ENCODE measurements around the gene USP2. TPM values are rescaled to one million over a fixed set of nuclear protein-coding genes. Genes with fewer than 3 reads are reported as not detected.

USP2 gene
- total and polyA plus RNA-seq, 2 of the 4 experiments (the other 2 are of a cell fraction), result 0.18 to 0.79 TPM

DNA sequence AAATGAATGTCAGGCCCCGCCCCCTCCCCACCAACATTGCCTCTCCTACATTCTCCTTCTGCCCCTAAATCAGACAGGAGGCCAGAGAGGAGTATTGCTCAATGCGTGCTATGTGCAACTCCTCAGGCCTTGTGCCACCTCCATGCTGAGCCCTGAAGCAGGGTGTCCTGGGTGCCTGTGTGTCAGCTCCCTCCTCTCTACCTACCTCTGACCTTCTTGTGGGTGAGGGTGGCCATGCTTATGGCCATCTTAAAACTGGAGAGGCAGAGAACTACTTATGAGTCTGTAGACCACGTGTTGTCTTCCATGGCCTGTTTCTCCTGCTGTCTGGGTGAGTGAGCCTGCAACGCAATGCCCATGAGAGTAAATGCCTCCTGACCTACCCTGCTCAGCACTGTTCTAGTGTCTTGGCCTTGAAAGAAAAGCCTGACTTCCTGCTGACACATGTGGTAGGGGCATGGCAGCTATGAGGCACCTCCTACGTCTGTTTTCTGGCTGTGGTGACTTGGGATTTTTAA lies 75.1 kb downstream of the USP2 start:
- Histone ChIP-seq H2BK5ac (ENCODE audit: low read depth, low read length, poor library complexity, severe bottlenecking) (peak overlapping the region; percentile 1), H4K20me1 (ENCODE audit: insufficient read depth, low read length) (peaks cover 7% of the 10 kb centered on the region), H3K18ac (ENCODE audit: low read depth, low read length) (no peak overlapping the region), H2BK15ac (ENCODE audit: low read depth, low read length) (0 out of 3 replicates have a peak overlapping the region, but pooled peaks have one; percentile 20), H3K4me3 (ENCODE audit: insufficient read depth, low read depth, low read length) (no peak overlapping the region), H2AFZ (replicated peaks; ENCODE audit: low read length, poor library complexity) (peak overlapping the region; percentile 23), H3K4ac (ENCODE audit: low read depth, low read length) (peak overlapping the region; percentile 49), H2AK5ac (ENCODE audit: low read depth, low read length) (peak overlapping the region; percentile 34; the same call in 1 of the 2 replicates), H3K36me3 (ENCODE audit: control insufficient read depth, insufficient read depth, low read length) (peaks cover 49% of the 10 kb centered on the region), H2BK20ac (ENCODE audit: low read depth, low read length) (no peak overlapping the region), H2AK9ac (replicated peaks; ENCODE audit: low read depth, low read length, poor library complexity) (peak overlapping the region; percentile 56), H3K9me1 (ENCODE audit: insufficient read depth, low read length) (peaks cover 13% of the 10 kb centered on the region), H3K27me3 (ENCODE audit: control insufficient read depth, insufficient read depth, low read length) (no peaks in the 10 kb centered on the region), H2BK120ac (ENCODE audit: low read depth, low read length) (no peak overlapping the region), H3K4me2 (ENCODE audit: low read depth, low read length) (no peak overlapping the region), H3K23ac (ENCODE audit: low read depth, low read length) (no peak overlapping the region), H3K9me3 (ENCODE audit: control insufficient read depth, insufficient read depth, low read length) (no peaks in the 10 kb centered on the region), H4K8ac (ENCODE audit: low read depth in 2 of 2, low read length in 2 of 2) (0 out of 4 replicates have a peak overlapping the region, but pooled peaks of 1 of the 2 experiments have one; percentile 16), H3K56ac (ENCODE audit: extremely low read depth, insufficient read depth, low read length) (no peak overlapping the region), H3K4me1 (ENCODE audit: control insufficient read depth, insufficient read depth, low read length) (peaks cover 8% of the 10 kb centered on the region), H3K79me1 (ENCODE audit: low read depth in 1 of 2, low read length in 2 of 2) (peaks cover 11 to 39% of the 10 kb centered on the region in 2 experiments; a peak in 2 of 4 replicates), H4K5ac (ENCODE audit: low read depth, low read length) (no peak overlapping the region), H3K14ac (replicated peaks; ENCODE audit: low read depth, low read length) (no peak overlapping the region; the same call in 1 of the 2 replicates), H3K9ac (ENCODE audit: low read depth, low read length) (no peak overlapping the region), H4K91ac (ENCODE audit: insufficient read depth, low read depth, low read length) (no peak overlapping the region), H3K27ac (ENCODE audit: insufficient read depth, low read length) (peak overlapping the region; percentile 11; the same call in 1 of the 2 replicates)
- DNase-seq (peak; percentile 42), ATAC-seq (ENCODE audit: low read depth) (peak; percentile 55)
- dilution Hi-C loops (cut with HindIII; ENCODE audit: low sequenced_read_pairs, unreplicated experiment) (no loop called here), intact Hi-C loops (cut with micrococcal nuclease) (no loop called here), in situ Hi-C loops (cut with MboI; ENCODE audit: low sequenced_read_pairs) (no loop called here)
- TF ChIP-seq CEBPB (IDR thresholded peaks at IDR 0.05; ENCODE audit: low read depth, low read length), result peak; percentile 74
- TF ChIP-seq BHLHE40 (IDR thresholded peaks at IDR 0.05; ENCODE audit: low read depth, low read length), result no peak
- ChIA-PET CTCF (interaction anchor here (0.9 to 1.1 kb wide), 2 partner anchors 9 to 34 kb away, joined by 4 read pairs; no protein-coding TSS in a partner anchor), POLR2A (ENCODE audit: unreplicated experiment) (no interaction called here)
- WGBS, 2 experiments (ENCODE audit: extremely low coverage in 2 of 2, insufficient read length in 1 of 2), result no CpG with 5 or more reads among the region's 5 CpGs
- no TSS peak for BruUV-seq (replicated peaks)

Measured in IMR-90 (cell line).